Left ventricle myocardium inferior (tissue), 1 donor: ENCODE measurements around the gene CNTFR. TPM values are rescaled to one million over a fixed set of nuclear protein-coding genes. Genes with fewer than 3 reads are reported as not detected.

Experiments used
- DNase-seq: peaks from one replicate; pipeline ENCODE4 v3.0.0-alpha.2; 2020
- H3K27ac ChIP-seq: fragments of 200-600 bp; replicated peaks from 2 replicates; pipeline ENCODE4 v1.8.0; 2021
- H3K27me3 ChIP-seq: fragments of 200-600 bp; 2 replicates; pipeline ENCODE4 v1.8.0; 2021; ENCODE audit warnings: low read depth
- H3K36me3 ChIP-seq: fragments of 200-600 bp; 2 replicates; pipeline ENCODE4 v1.8.0; 2021
- H3K4me1 ChIP-seq: fragments of 200-600 bp; 2 replicates; pipeline ENCODE4 v1.8.0; 2021
- H3K4me3 ChIP-seq: fragments of 200-600 bp; 2 replicates; pipeline ENCODE4 v1.8.0; 2021; ENCODE audit warnings: mild to moderate bottlenecking, moderate library complexity
- H3K9me3 ChIP-seq: fragments of 200-600 bp; replicated peaks from 2 replicates; pipeline ENCODE4 v1.8.0; 2021
- CTCF ChIP-seq: fragments of 200-600 bp; IDR thresholded peaks from 2 replicates; pipeline ENCODE4 v1.8.0; 2021; ENCODE audit warnings: antibody characterized with exemption, mild to moderate bottlenecking, borderline replicate concordance
- intact Hi-C: fragments of 100-400 bp; cut with micrococcal nuclease; formaldehyde crosslinking; loops from one replicate; pipeline ENCODE4 v1.11.0; 2022
- total RNA-seq: library from RNA; stranded (reverse); fragmentation: NEBNext Ultra II Directional; extraction: Animal tissue kit (Norgen Biotek cat#: 25700); gene quantifications from one replicate; pipeline ENCODE4 v1.2.1, GENCODE V29; 2021
- donor health status: DM: no; HTN: yes; CAD: no; lungs with severe emphysema.

Gene CNTFR
- total RNA-seq, 1 donor from 2014 or later = 4.6 TPM

- Histone ChIP-seq H3K27me3 (peaks cover 31% of the 10 kb centered on the region), H3K9me3 (no peaks in the 10 kb centered on the region), H3K4me3 (no peak overlapping the region), H3K36me3 (no peaks in the 10 kb centered on the region), H3K4me1 (peaks cover 26% of the 10 kb centered on the region), H3K27ac (peak overlapping the region; percentile 58)
- intact Hi-C loops = no loop called here
- no peak for DNase-seq
- TF ChIP-seq CTCF = no peak
Observed at GRCh38 chr9:34560599-34561214, 28.8 kb downstream of the CNTFR start.

GRCh38 chr9:34559624-34560455 lies 29.7 kb downstream of the CNTFR start:
- intact Hi-C loops = no loop called here
- H3K9me3 ChIP-seq = no peaks in the 10 kb centered on the region
- TF ChIP-seq CTCF = no peak
- H3K27me3 ChIP-seq = peaks cover 25% of the 10 kb centered on the region
- peak; percentile 48 for DNase-seq
- peaks cover 26% of the 10 kb centered on the region for H3K4me1 ChIP-seq
- peak overlapping the region; percentile 46 for H3K4me3 ChIP-seq
- no peaks in the 10 kb centered on the region for H3K36me3 ChIP-seq
- peak overlapping the region; percentile 58 for H3K27ac ChIP-seq

- no peak for TF ChIP-seq CTCF
- no peak for DNase-seq
- intact Hi-C loops = no loop called here
- H3K9me3 ChIP-seq = no peaks in the 10 kb centered on the region
- H3K27me3 ChIP-seq = peaks cover 25% of the 10 kb centered on the region
- H3K27ac ChIP-seq = peak overlapping the region; percentile 58
- peak overlapping the region; percentile 46 for H3K4me3 ChIP-seq
- no peaks in the 10 kb centered on the region for H3K36me3 ChIP-seq
- H3K4me1 ChIP-seq = peaks cover 26% of the 10 kb centered on the region
Observed at GRCh38 chr9:34558919-34559623, 30.5 kb downstream of the CNTFR start.

- peaks cover 25% of the 10 kb centered on the region for H3K27me3 ChIP-seq
- no peaks in the 10 kb centered on the region for H3K9me3 ChIP-seq
- intact Hi-C loops = no loop called here
- H3K27ac ChIP-seq = no peak overlapping the region
- TF ChIP-seq CTCF = no peak
- H3K4me1 ChIP-seq = peaks cover 26% of the 10 kb centered on the region
- no peaks in the 10 kb centered on the region for H3K36me3 ChIP-seq
- DNase-seq = no peak
- H3K4me3 ChIP-seq = no peak overlapping the region
Observed at GRCh38 chr9:34558364-34558763, 31.2 kb downstream of the CNTFR start.

- peaks cover 26% of the 10 kb centered on the region for H3K4me1 ChIP-seq
- H3K27ac ChIP-seq = no peak overlapping the region
- no peak for TF ChIP-seq CTCF
- peaks cover 25% of the 10 kb centered on the region for H3K27me3 ChIP-seq
- no peak overlapping the region for H3K4me3 ChIP-seq
- intact Hi-C loops = no loop called here
- DNase-seq = no peak
- H3K36me3 ChIP-seq = no peaks in the 10 kb centered on the region
- no peaks in the 10 kb centered on the region for H3K9me3 ChIP-seq
Observed at GRCh38 chr9:34557426-34558321, 31.9 kb downstream of the CNTFR start.
